MM.1S (cell line): ENCODE results near the gene CNPPD1.

Source experiments
- DNase-seq: peaks from one replicate; pipeline ENCODE4 v3.0.0-alpha.2; 2015
- H2AFZ ChIP-seq: fragments of 300-600 bp; sonication (generic); 2 replicates; pipeline ENCODE4 v1.6.0; 2016; ENCODE audit warnings: antibody characterized with exemption, low read length
- H3F3A ChIP-seq: fragments of 300-600 bp; sonication (generic); 2 replicates; pipeline ENCODE4 v1.6.1; 2016; ENCODE audit warnings: mild to moderate bottlenecking, antibody characterized with exemption, low read length, moderate library complexity, mixed read lengths; ENCODE audit not compliant: insufficient read depth
- H3K27ac ChIP-seq: fragments of 300-600 bp; sonication (generic); 2 replicates; pipeline ENCODE4 v1.5.1; 2016; ENCODE audit warnings: mild to moderate bottlenecking, low read length
- H3K27me3 ChIP-seq: fragments of 300-600 bp; sonication (generic); replicated peaks from 2 replicates; pipeline ENCODE4 v1.6.0; 2016; ENCODE audit warnings: low read length; ENCODE audit not compliant: insufficient read depth
- H3K36me3 ChIP-seq: fragments of 300-600 bp; sonication (generic); replicated peaks from 2 replicates; pipeline ENCODE4 v1.6.1; 2016; ENCODE audit warnings: mild to moderate bottlenecking, low read length, mixed read lengths; ENCODE audit not compliant: insufficient read depth
- H3K4me1 ChIP-seq: fragments of 300-600 bp; sonication (generic); 2 replicates; pipeline ENCODE4 v1.6.1; 2016; ENCODE audit warnings: low read length, mixed read lengths
- H3K4me2 ChIP-seq: fragments of 300-600 bp; sonication (generic); 2 replicates; pipeline ENCODE4 v1.6.0; 2016; ENCODE audit warnings: low read depth, low read length
- H3K4me3 ChIP-seq: fragments of 300-600 bp; sonication (generic); 2 replicates; pipeline ENCODE4 v1.5.1; 2016; ENCODE audit warnings: low read length, mixed read lengths
- H3K79me2 ChIP-seq: fragments of 300-600 bp; sonication (generic); 2 replicates; pipeline ENCODE4 v1.6.1; 2016; ENCODE audit warnings: mixed run types, low read length, mixed read lengths
- H3K9ac ChIP-seq: fragments of 300-600 bp; sonication (generic); 2 replicates; pipeline ENCODE4 v1.6.1; 2016; ENCODE audit warnings: low read length, mixed read lengths
- H3K9me2 ChIP-seq: fragments of 300-600 bp; sonication (generic); replicated peaks from 2 replicates; pipeline ENCODE4 v1.6.1; 2016; ENCODE audit warnings: mild to moderate bottlenecking, low read length, mixed read lengths; ENCODE audit not compliant: insufficient read depth
- H3K9me3 ChIP-seq: fragments of 300-600 bp; sonication (generic); replicated peaks from 2 replicates; pipeline ENCODE4 v1.6.1; 2016; ENCODE audit warnings: mild to moderate bottlenecking, low read length, mixed read lengths; ENCODE audit not compliant: insufficient read depth
- H4K20me1 ChIP-seq: fragments of 300-600 bp; sonication (generic); 2 replicates; pipeline ENCODE4 v1.6.1; 2016; ENCODE audit warnings: mild to moderate bottlenecking, low read length, moderate library complexity, mixed read lengths; ENCODE audit not compliant: insufficient read depth
- CTCF ChIP-seq: fragments of 300-600 bp; sonication (generic); IDR thresholded peaks from 2 replicates; pipeline ENCODE4 v1.5.1; 2016; ENCODE audit warnings: antibody characterized with exemption, low read length, mixed read lengths
- EZH2 ChIP-seq: fragments of 300-600 bp; sonication (generic); optimal IDR thresholded peaks from 2 replicates; pipeline ENCODE3; 2017; ENCODE audit warnings: low read depth, mild to moderate bottlenecking, antibody characterized with exemption, low read length, mixed read lengths
- EZH2phosphoT487 ChIP-seq: fragments of 300-600 bp; sonication (generic); IDR thresholded peaks from 2 replicates; pipeline ENCODE4 v1.6.1; 2018; ENCODE audit warnings: antibody characterized with exemption, low read length

CNPPD1 gene

GRCh38 chr2:219215871-219216534 lies 39.3 kb upstream of the CNPPD1 start:
- no peaks in the 10 kb centered on the region for H4K20me1 ChIP-seq
- H3F3A ChIP-seq = peaks cover 17% of the 10 kb centered on the region; the same call in 1 of the 2 replicates
- no peaks in the 10 kb centered on the region for H3K9me2 ChIP-seq
- no peaks in the 10 kb centered on the region for H3K36me3 ChIP-seq
- H3K79me2 ChIP-seq = peaks cover 6% of the 10 kb centered on the region; the same call in 1 of the 2 replicates
- H3K9me3 ChIP-seq = no peaks in the 10 kb centered on the region
- H3K27ac ChIP-seq = no peak overlapping the region
- no peak overlapping the region for H3K4me3 ChIP-seq
- peaks cover 13% of the 10 kb centered on the region for H3K4me1 ChIP-seq
- no peaks in the 10 kb centered on the region for H3K27me3 ChIP-seq
- H3K4me2 ChIP-seq = no peak overlapping the region
- H2AFZ ChIP-seq = no peak overlapping the region
- TF ChIP-seq EZH2phosphoT487 (no peak), CTCF (no peak), EZH2 (no peak)
- no peak overlapping the region for H3K9ac ChIP-seq
- DNase-seq = no peak

GRCh38 chr2:219214786-219215185 lies 38.1 kb upstream of the CNPPD1 start:
- TF ChIP-seq EZH2 (no peak), EZH2phosphoT487 (no peak), CTCF (no peak)
- no peak overlapping the region for H3K9ac ChIP-seq

GRCh38 chr2:219214141-219214540 lies 37.4 kb upstream of the CNPPD1 start:
- no peaks in the 10 kb centered on the region for H3K9me3 ChIP-seq
- no peak overlapping the region for H3K4me2 ChIP-seq
- H3K79me2 ChIP-seq = peaks cover 6% of the 10 kb centered on the region; the same call in 1 of the 2 replicates
- H3K4me1 ChIP-seq = peaks cover 10% of the 10 kb centered on the region
- H3K27me3 ChIP-seq = no peaks in the 10 kb centered on the region
- no peaks in the 10 kb centered on the region for H3K9me2 ChIP-seq
- no peak overlapping the region for H2AFZ ChIP-seq
- TF ChIP-seq CTCF = no peak
- no peak for TF ChIP-seq EZH2phosphoT487
- TF ChIP-seq EZH2 = no peak
- no peak for DNase-seq
- no peak overlapping the region for H3K27ac ChIP-seq
- no peaks in the 10 kb centered on the region for H4K20me1 ChIP-seq
- peaks cover 12% of the 10 kb centered on the region; the same call in 1 of the 2 replicates for H3F3A ChIP-seq
- no peaks in the 10 kb centered on the region for H3K36me3 ChIP-seq
- H3K9ac ChIP-seq = no peak overlapping the region
- H3K4me3 ChIP-seq = no peak overlapping the region

More at GRCh38 chr2:219214786-219215185, 38.1 kb upstream of the CNPPD1 start:
- H3K4me1 ChIP-seq = peaks cover 13% of the 10 kb centered on the region
- H4K20me1 ChIP-seq = no peaks in the 10 kb centered on the region
- H3K79me2 ChIP-seq = peaks cover 6% of the 10 kb centered on the region; the same call in 1 of the 2 replicates
- no peaks in the 10 kb centered on the region for H3K9me2 ChIP-seq
- no peak overlapping the region for H3K4me2 ChIP-seq
- no peak overlapping the region for H3K27ac ChIP-seq
- no peaks in the 10 kb centered on the region for H3K27me3 ChIP-seq
- H3K4me3 ChIP-seq = no peak overlapping the region
- no peaks in the 10 kb centered on the region for H3K36me3 ChIP-seq
- no peaks in the 10 kb centered on the region for H3K9me3 ChIP-seq
- DNase-seq = no peak
- H2AFZ ChIP-seq = no peak overlapping the region
- peaks cover 17% of the 10 kb centered on the region; the same call in 1 of the 2 replicates for H3F3A ChIP-seq
